ENCODE results near the gene ASTN2. TPM values are rescaled to one million over a fixed set of nuclear protein-coding genes. Genes with fewer than 3 reads are reported as not detected.

ASTN2 gene
- 4.2 and 4.3 TPM in 2 replicates for total RNA-seq

GRCh38 chr9:117414906-117415331 is at the start of gene ASTN2:
Gene ASTN2, minus strand, starts transcription at chr9:117415057. Its CDS starts 119 bp downstream, at chr9:117414938.
- intact Hi-C loops (cut with micrococcal nuclease): no loop called here

- intact Hi-C loops (cut with micrococcal nuclease): no loop called here
Observed at GRCh38 chr9:117462861-117463260, 48.0 kb upstream of the ASTN2 start.

- intact Hi-C loops (cut with micrococcal nuclease): no loop called here
Observed at GRCh38 chr9:117461386-117461785, 46.5 kb upstream of the ASTN2 start.

- intact Hi-C loops (cut with micrococcal nuclease): no loop called here
Observed at GRCh38 chr9:117460743-117461142, 45.9 kb upstream of the ASTN2 start.

- intact Hi-C loops (cut with micrococcal nuclease): no loop called here
Observed at GRCh38 chr9:117459913-117460312, 45.1 kb upstream of the ASTN2 start.

GRCh38 chr9:117458066-117458465 is 43.2 kb upstream of the ASTN2 start:
- intact Hi-C loops (cut with micrococcal nuclease): no loop called here

- intact Hi-C loops (cut with micrococcal nuclease): no loop called here
Observed at GRCh38 chr9:117454711-117455110, 39.9 kb upstream of the ASTN2 start.

- intact Hi-C loops (cut with micrococcal nuclease): no loop called here
Observed at GRCh38 chr9:117453737-117454136, 38.9 kb upstream of the ASTN2 start.

GRCh38 chr9:117451311-117451710 is 36.5 kb upstream of the ASTN2 start:
- intact Hi-C loops (cut with micrococcal nuclease): no loop called here

- intact Hi-C loops (cut with micrococcal nuclease): no loop called here
Observed at GRCh38 chr9:117448066-117448465, 33.2 kb upstream of the ASTN2 start.

- intact Hi-C loops (cut with micrococcal nuclease): no loop called here
Observed at GRCh38 chr9:117445631-117446030, 30.8 kb upstream of the ASTN2 start.

- intact Hi-C loops (cut with micrococcal nuclease): no loop called here
Observed at GRCh38 chr9:117444501-117444900, 29.6 kb upstream of the ASTN2 start.

- intact Hi-C loops (cut with micrococcal nuclease): no loop called here
Observed at GRCh38 chr9:117437283-117437682, 22.4 kb upstream of the ASTN2 start.

GRCh38 chr9:117435630-117436261 is 20.9 kb upstream of the ASTN2 start:
- intact Hi-C loops (cut with micrococcal nuclease): no loop called here

GRCh38 chr9:117434566-117434965 is 19.7 kb upstream of the ASTN2 start:
- intact Hi-C loops (cut with micrococcal nuclease): no loop called here

- intact Hi-C loops (cut with micrococcal nuclease): no loop called here
Observed at GRCh38 chr9:117430813-117431212, 16.0 kb upstream of the ASTN2 start.

GRCh38 chr9:117427357-117427913 is 12.6 kb upstream of the ASTN2 start:
- intact Hi-C loops (cut with micrococcal nuclease): no loop called here

GRCh38 chr9:117425566-117425965 is 10.7 kb upstream of the ASTN2 start:
- intact Hi-C loops (cut with micrococcal nuclease): no loop called here

GRCh38 chr9:117424291-117424690 is 9.4 kb upstream of the ASTN2 start:
- intact Hi-C loops (cut with micrococcal nuclease): no loop called here

GRCh38 chr9:117418111-117418510 is 3.3 kb upstream of the ASTN2 start:
- intact Hi-C loops (cut with micrococcal nuclease): no loop called here

GRCh38 chr9:117416856-117417255 is 2.0 kb upstream of the ASTN2 start:
- intact Hi-C loops (cut with micrococcal nuclease): no loop called here

- intact Hi-C loops (cut with micrococcal nuclease): no loop called here
Observed at GRCh38 chr9:117415358-117415914, 579 bp upstream of the ASTN2 start.
